OCI-LY1 (cell line): ENCODE measurements around the gene ADARB2.

ENCODE experiments used
- H2AFZ ChIP-seq: fragments of 200-600 bp; sonication (generic), shearing (Covaris generic); 2 replicates; pipeline ENCODE4 v1.6.0; 2014; ENCODE audit warnings: antibody characterized with exemption, mild to moderate bottlenecking, low read length
- H3F3A ChIP-seq: fragments of 200-600 bp; sonication (generic), shearing (Covaris generic); 2 replicates; pipeline ENCODE4 v1.6.0; 2014; ENCODE audit warnings: mild to moderate bottlenecking, antibody characterized with exemption, low read length, moderate library complexity; ENCODE audit not compliant: insufficient read depth
- H3K27ac ChIP-seq: fragments of 200-600 bp; sonication (generic); 2 replicates; pipeline ENCODE4 v1.5.1; 2014; ENCODE audit warnings: low read length, mixed run types, mild to moderate bottlenecking, low read depth; ENCODE audit not compliant: poor library complexity, severe bottlenecking
- H3K27me3 ChIP-seq: fragments of 200-600 bp; sonication (generic); 2 replicates; pipeline ENCODE4 v1.6.0; 2014; ENCODE audit warnings: antibody characterized with exemption, mild to moderate bottlenecking, low read length, moderate library complexity; ENCODE audit not compliant: insufficient read depth
- H3K36me3 ChIP-seq: fragments of 200-600 bp; sonication (generic); 2 replicates; pipeline ENCODE4 v1.6.1; 2014; ENCODE audit warnings: mild to moderate bottlenecking, antibody characterized with exemption, low read length, moderate library complexity, mixed read lengths; ENCODE audit not compliant: insufficient read depth
- H3K4me1 ChIP-seq: fragments of 200-600 bp; sonication (generic); 2 replicates; pipeline ENCODE4 v1.5.1; 2014; ENCODE audit warnings: mild to moderate bottlenecking, low read length, moderate library complexity; ENCODE audit not compliant: insufficient read depth, severe bottlenecking
- H3K4me2 ChIP-seq: fragments of 200-600 bp; sonication (generic), shearing (Covaris generic); 2 replicates; pipeline ENCODE4 v1.6.1; 2014; ENCODE audit warnings: low read length
- H3K4me3 ChIP-seq: fragments of 200-600 bp; sonication (generic); 2 replicates; pipeline ENCODE4 v1.5.1; 2014; ENCODE audit warnings: low read length, low read depth, mild to moderate bottlenecking, mixed read lengths; ENCODE audit not compliant: poor library complexity, severe bottlenecking
- H3K79me2 ChIP-seq: fragments of 200-600 bp; shearing (Covaris generic); 2 replicates; pipeline ENCODE4 v1.6.1; 2016; ENCODE audit warnings: mixed run types, low read length, mixed read lengths; ENCODE audit not compliant: insufficient read depth
- H3K9ac ChIP-seq: fragments of 200-600 bp; sonication (generic), shearing (Covaris generic); 2 replicates; pipeline ENCODE4 v1.6.1; 2014; ENCODE audit warnings: mild to moderate bottlenecking, low read length, mixed read lengths
- H3K9me2 ChIP-seq: fragments of 200-600 bp; sonication (generic), shearing (Covaris generic); 2 replicates; pipeline ENCODE4 v1.6.1; 2014; ENCODE audit warnings: low read depth, mild to moderate bottlenecking, low read length, mixed read lengths
- H3K9me3 ChIP-seq: fragments of 200-600 bp; shearing (Covaris generic); 2 replicates; pipeline ENCODE4 v1.6.1; 2014; ENCODE audit warnings: low read length, mixed read lengths
- H4K20me1 ChIP-seq: fragments of 200-600 bp; sonication (generic), shearing (Covaris generic); 2 replicates; pipeline ENCODE4 v1.6.0; 2016; ENCODE audit warnings: mild to moderate bottlenecking, low read length; ENCODE audit not compliant: insufficient read depth
- CTCF ChIP-seq: fragments of 200-600 bp; sonication (generic), shearing (Covaris generic); IDR thresholded peaks from 2 replicates; pipeline ENCODE4 v1.5.1; 2017; ENCODE audit warnings: mild to moderate bottlenecking, antibody characterized with exemption, low read length, moderate library complexity, mixed read lengths
- EZH2 ChIP-seq: fragments of 200-600 bp; sonication (generic), shearing (Covaris generic); IDR thresholded peaks from 2 replicates; pipeline ENCODE4 v1.8.0; 2017; ENCODE audit warnings: borderline replicate concordance, mixed run types, mild to moderate bottlenecking, antibody characterized with exemption, low read length, moderate library complexity, mixed read lengths

Gene ADARB2

DNA sequence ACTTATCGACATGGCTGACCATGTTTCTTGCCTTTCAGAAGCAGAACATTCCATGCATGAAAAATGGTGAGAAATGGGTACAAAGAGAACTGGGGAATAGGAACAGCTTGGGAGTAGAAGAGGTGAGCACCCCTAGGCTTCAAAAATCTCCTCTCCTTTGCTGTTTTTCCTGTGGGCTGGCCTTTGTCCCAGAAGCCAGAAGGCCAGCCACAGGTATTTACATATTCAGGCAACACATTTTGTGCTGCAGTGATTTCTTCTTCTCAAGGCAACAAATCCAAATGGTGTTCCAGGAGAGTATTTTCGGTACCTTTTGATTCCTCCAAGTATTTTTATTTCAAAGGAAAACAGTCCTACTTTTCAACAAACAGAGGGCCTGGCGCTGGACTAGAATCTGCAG, 31.1 kb downstream of the ADARB2 start:
- Histone ChIP-seq H3K4me3 (no peak overlapping the region), H3K27ac (no peak overlapping the region), H3K36me3 (no peaks in the 10 kb centered on the region; the same call in 1 of the 2 replicates), H3K9me3 (no peaks in the 10 kb centered on the region), H2AFZ (no peak overlapping the region), H3K79me2 (no peaks in the 10 kb centered on the region), H3K9me2 (no peaks in the 10 kb centered on the region), H3K4me1 (peaks cover 7% of the 10 kb centered on the region), H4K20me1 (no peaks in the 10 kb centered on the region), H3K4me2 (no peak overlapping the region), H3K9ac (no peak overlapping the region), H3F3A (no peaks in the 10 kb centered on the region), H3K27me3 (peaks cover 5% of the 10 kb centered on the region; the same call in 1 of the 2 replicates)
- no peak for TF ChIP-seq EZH2
- no peak for TF ChIP-seq CTCF

- H3K79me2 ChIP-seq: no peaks in the 10 kb centered on the region
- H3K36me3 ChIP-seq: no peaks in the 10 kb centered on the region
- H4K20me1 ChIP-seq: no peaks in the 10 kb centered on the region
- H3K4me3 ChIP-seq: no peak overlapping the region
- no peaks in the 10 kb centered on the region for H3K9me3 ChIP-seq
- H2AFZ ChIP-seq: no peak overlapping the region
- TF ChIP-seq CTCF (0 out of 2 replicates have a peak, but pooled peaks have one; percentile 5), EZH2 (no peak)
- no peaks in the 10 kb centered on the region for H3F3A ChIP-seq
- H3K27ac ChIP-seq: no peak overlapping the region
- H3K9ac ChIP-seq: no peak overlapping the region
- H3K9me2 ChIP-seq: no peaks in the 10 kb centered on the region
- no peak overlapping the region for H3K4me2 ChIP-seq
- H3K4me1 ChIP-seq: no peaks in the 10 kb centered on the region
- H3K27me3 ChIP-seq: no peaks in the 10 kb centered on the region; the same call in 1 of the 2 replicates
These were observed 39.1 kb downstream of the ADARB2 start for GRCh38 chr10:1698185-1698584.

DNA sequence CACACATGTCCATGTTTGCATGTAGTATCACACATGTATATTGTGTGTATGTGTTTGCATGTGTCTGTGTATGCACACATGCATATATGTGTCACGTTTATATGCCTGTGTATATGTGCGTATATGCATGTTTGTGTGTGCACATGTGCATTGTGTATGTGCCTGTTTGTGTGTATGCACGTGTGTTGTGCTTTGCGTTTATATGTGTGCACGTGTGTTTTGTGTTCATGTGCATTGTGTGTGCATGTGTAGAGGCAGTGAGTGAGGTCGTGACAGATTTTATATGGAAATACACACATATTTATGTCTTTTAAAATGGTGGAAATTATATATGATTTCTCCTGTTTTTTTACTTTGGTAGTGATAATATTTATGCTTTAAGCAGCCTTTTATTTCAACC, 41.2 kb downstream of the ADARB2 start:
- Histone ChIP-seq H3F3A (no peaks in the 10 kb centered on the region), H4K20me1 (no peaks in the 10 kb centered on the region), H3K4me2 (no peak overlapping the region), H3K27ac (no peak overlapping the region), H3K4me1 (peaks cover 6% of the 10 kb centered on the region), H3K27me3 (no peaks in the 10 kb centered on the region), H3K4me3 (no peak overlapping the region), H3K9me2 (no peaks in the 10 kb centered on the region), H2AFZ (no peak overlapping the region), H3K9ac (no peak overlapping the region), H3K9me3 (no peaks in the 10 kb centered on the region), H3K79me2 (no peaks in the 10 kb centered on the region), H3K36me3 (no peaks in the 10 kb centered on the region; the same call in 1 of the 2 replicates)
- TF ChIP-seq EZH2 (no peak), CTCF (no peak)
